Activated CD8-positive, alpha-beta T cell treated with anti-CD3 and anti-CD28 coated beads for 36 hours (primary cell): ENCODE measurements around the gene SLC5A5. TPM values are rescaled to one million over a fixed set of nuclear protein-coding genes. Genes with fewer than 3 reads are reported as not detected.

Experiments used
- ATAC-seq: fragments of 200-7000 bp; cut with Tn5 transposase; one replicate; pipeline ENCODE4 v1.10.0; 2021; ENCODE audit warnings: mild to moderate bottlenecking, moderate library complexity
- CTCF ChIA-PET: fragments of 350-600 bp; sonication (Branson Sonifier 250); formaldehyde crosslinking; loops from one replicate; lab custom pipeline; 2021; ENCODE audit warnings: antibody characterized with exemption; lab: Charles Lee
- POLR2A ChIA-PET: fragments of 350-600 bp; sonication (Branson Sonifier 250); formaldehyde crosslinking; loops from one replicate; lab custom pipeline; 2021; ENCODE audit warnings: antibody characterized with exemption; lab: Charles Lee
- DNase-seq: peaks from one replicate; pipeline ENCODE4 v3.0.0-alpha.2; 2020
- H3K27ac Mint-ChIP-seq: one replicate; pipeline ENCODE4 v1.8.0; 2021; ENCODE audit warnings: mild to moderate bottlenecking, mixed read lengths
- H3K27me3 Mint-ChIP-seq: one replicate; pipeline ENCODE4 v1.8.0; 2021; ENCODE audit warnings: mixed read lengths
- H3K36me3 Mint-ChIP-seq: one replicate; pipeline ENCODE4 v1.8.0; 2021; ENCODE audit warnings: low read depth, mixed read lengths
- H3K4me1 Mint-ChIP-seq: one replicate; pipeline ENCODE4 v1.8.0; 2021; ENCODE audit warnings: low read depth, mixed read lengths
- H3K4me3 Mint-ChIP-seq: one replicate; pipeline ENCODE4 v1.8.0; 2021; ENCODE audit warnings: mild to moderate bottlenecking, moderate library complexity, mixed read lengths
- H3K9me3 Mint-ChIP-seq: one replicate; pipeline ENCODE4 v1.8.0; 2021; ENCODE audit warnings: mixed read lengths
- intact Hi-C: fragments of 100-400 bp; cut with micrococcal nuclease; formaldehyde crosslinking; loops from one replicate; pipeline ENCODE4 v1.10.0; 2022
- total RNA-seq, 2 experiments: library from RNA; stranded (reverse); gene quantifications; one replicate each; pipeline ENCODE4 v1.2.3, GENCODE V29; 2021
- TF ChIP-seq, protein P1 (sequence below): fragments of 200-600 bp; IDR thresholded peaks from one replicate; pipeline ENCODE4 v1.8.0; 2022; ENCODE audit warnings: antibody characterized with exemption, mild to moderate bottlenecking

SLC5A5 gene
- total RNA-seq, 2 experiments from 2014 or later = 0.87 to 0.99 TPM

DNA sequence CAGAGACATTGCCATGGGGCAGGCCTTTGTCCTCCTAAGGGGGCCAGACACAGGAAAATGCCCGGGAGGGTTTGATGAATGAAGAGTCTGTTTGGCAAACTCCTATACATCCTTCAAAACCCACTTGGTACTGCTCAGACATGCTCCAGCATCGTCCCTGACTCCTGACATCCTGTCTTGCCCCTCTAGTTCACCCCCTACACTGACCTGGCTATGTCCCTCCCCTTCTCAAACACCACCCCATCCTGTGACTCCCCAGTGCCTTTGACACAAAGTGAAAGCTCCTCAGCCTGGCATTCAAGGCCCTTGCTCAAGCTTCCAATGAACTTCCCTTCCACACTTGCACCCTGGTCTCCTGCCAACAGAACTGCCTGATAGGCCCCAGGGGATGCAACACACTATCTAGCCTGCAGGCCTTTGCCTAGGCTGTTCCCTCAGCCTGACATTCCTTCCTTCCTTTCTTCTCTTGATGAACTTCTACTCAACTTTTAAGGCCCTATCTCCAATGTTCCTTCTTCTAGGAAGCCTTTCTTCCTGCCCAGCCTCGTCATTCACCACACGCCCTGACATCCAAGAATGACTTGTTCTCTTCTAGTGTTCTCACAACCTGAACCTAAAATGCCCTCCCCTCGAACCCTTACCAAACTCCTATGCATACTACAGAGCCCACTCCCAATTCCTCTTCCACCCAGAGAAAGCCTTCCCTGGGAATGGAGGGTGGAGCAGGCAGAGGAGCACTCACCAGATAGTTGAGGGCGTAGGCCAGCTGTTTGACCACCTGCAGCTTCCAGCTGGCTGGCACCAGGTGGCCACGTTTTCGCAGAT lies 36.4 kb upstream of the SLC5A5 start:
- DNase-seq = no peak
- ChIA-PET POLR2A (interaction anchor here (1.2 to 3.8 kb wide), 5 partner anchors 8 to 25 kb away, joined by 3 to 23 read pairs (median 9); partner anchors contain the start of gene JAK3), CTCF (interaction anchor here (1.3 kb wide), 1 partner anchor 12 kb away, joined by 3 read pairs; the partner anchor contains the start of gene JAK3)
- peaks cover 1% of the 10 kb centered on the region for H3K9me3 Mint-ChIP-seq
- H3K4me3 Mint-ChIP-seq = no peak overlapping the region
- H3K27ac Mint-ChIP-seq = peak overlapping the region; percentile 69
- H3K36me3 Mint-ChIP-seq = peaks cover 71% of the 10 kb centered on the region
- TF ChIP-seq, protein P1, sequence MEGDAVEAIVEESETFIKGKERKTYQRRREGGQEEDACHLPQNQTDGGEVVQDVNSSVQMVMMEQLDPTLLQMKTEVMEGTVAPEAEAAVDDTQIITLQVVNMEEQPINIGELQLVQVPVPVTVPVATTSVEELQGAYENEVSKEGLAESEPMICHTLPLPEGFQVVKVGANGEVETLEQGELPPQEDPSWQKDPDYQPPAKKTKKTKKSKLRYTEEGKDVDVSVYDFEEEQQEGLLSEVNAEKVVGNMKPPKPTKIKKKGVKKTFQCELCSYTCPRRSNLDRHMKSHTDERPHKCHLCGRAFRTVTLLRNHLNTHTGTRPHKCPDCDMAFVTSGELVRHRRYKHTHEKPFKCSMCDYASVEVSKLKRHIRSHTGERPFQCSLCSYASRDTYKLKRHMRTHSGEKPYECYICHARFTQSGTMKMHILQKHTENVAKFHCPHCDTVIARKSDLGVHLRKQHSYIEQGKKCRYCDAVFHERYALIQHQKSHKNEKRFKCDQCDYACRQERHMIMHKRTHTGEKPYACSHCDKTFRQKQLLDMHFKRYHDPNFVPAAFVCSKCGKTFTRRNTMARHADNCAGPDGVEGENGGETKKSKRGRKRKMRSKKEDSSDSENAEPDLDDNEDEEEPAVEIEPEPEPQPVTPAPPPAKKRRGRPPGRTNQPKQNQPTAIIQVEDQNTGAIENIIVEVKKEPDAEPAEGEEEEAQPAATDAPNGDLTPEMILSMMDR = no peak
- no peak for ATAC-seq
- no peaks in the 10 kb centered on the region for H3K27me3 Mint-ChIP-seq
- intact Hi-C loops = no loop called here
- peaks cover 16% of the 10 kb centered on the region for H3K4me1 Mint-ChIP-seq

DNA sequence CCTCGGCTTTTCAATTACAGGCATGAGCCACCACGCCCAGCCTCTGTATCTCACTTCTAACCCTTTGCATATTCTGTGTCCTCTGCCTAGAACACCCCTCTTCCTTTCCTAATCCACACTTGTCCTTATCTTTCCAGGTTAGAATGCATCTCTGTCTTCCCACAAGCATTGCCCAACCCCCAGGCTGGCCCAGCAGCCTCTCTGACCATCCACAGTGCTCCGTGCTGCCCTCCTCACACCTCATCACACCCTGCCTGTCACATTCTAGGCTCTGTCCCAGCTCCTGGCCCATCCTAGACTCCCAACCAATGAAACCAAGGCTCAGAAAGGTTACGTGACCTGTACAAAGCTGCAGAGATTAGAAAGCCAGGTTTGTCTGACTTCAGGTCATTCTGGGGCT lies 35.2 kb upstream of the SLC5A5 start:
- ChIA-PET CTCF (no interaction called here), POLR2A (interaction anchor here (1.0 to 2.7 kb wide), 3 partner anchors 11 to 23 kb away, joined by 3 to 10 read pairs (median 8); partner anchors contain the start of genes JAK3 and RPL18A)
- H3K27ac Mint-ChIP-seq = peak overlapping the region; percentile 0
- ATAC-seq (no peak), DNase-seq (no peak)
- no peak overlapping the region for H3K4me3 Mint-ChIP-seq
- H3K4me1 Mint-ChIP-seq = peaks cover 15% of the 10 kb centered on the region
- peaks cover 1% of the 10 kb centered on the region for H3K9me3 Mint-ChIP-seq
- intact Hi-C loops = no loop called here
- TF ChIP-seq, protein P1 = no peak
- H3K27me3 Mint-ChIP-seq = no peaks in the 10 kb centered on the region
- H3K36me3 Mint-ChIP-seq = peaks cover 71% of the 10 kb centered on the region

DNA sequence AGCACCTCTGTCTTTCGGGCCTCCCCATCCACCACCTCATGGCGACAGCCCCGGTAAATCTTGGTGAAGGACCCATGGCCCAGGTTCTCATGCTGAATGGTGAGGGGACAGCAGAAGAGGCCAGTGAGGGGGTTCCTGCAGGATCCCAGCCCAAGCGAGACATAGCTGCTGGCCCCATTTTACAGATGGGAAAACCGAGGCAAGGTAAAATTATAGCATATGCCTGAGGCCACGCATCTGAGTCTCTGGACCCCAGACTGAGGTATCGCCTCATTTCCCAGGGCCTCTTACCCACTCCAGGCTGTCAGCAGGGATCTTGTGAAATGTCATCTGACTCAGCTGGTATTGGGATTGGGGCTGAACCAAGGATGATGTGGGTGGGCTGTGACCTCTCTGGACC lies 33.8 kb upstream of the SLC5A5 start:
- Mint-ChIP-seq H3K9me3 (no peaks in the 10 kb centered on the region), H3K27ac (no peak overlapping the region), H3K4me1 (peaks cover 15% of the 10 kb centered on the region), H3K36me3 (peaks cover 67% of the 10 kb centered on the region), H3K27me3 (no peaks in the 10 kb centered on the region), H3K4me3 (no peak overlapping the region)
- intact Hi-C loops = no loop called here
- ATAC-seq (no peak), DNase-seq (no peak)
- TF ChIP-seq, protein P1 = no peak
- POLR2A ChIA-PET = interaction anchor here (1.7 to 2.7 kb wide), 3 partner anchors 10 to 22 kb away, joined by 4 to 10 read pairs (median 8); partner anchors contain the start of genes JAK3 and RPL18A
- CTCF ChIA-PET = interaction anchor here (0.7 kb wide), 1 partner anchor 21 kb away, joined by 3 read pairs; no protein-coding TSS in a partner anchor

DNA sequence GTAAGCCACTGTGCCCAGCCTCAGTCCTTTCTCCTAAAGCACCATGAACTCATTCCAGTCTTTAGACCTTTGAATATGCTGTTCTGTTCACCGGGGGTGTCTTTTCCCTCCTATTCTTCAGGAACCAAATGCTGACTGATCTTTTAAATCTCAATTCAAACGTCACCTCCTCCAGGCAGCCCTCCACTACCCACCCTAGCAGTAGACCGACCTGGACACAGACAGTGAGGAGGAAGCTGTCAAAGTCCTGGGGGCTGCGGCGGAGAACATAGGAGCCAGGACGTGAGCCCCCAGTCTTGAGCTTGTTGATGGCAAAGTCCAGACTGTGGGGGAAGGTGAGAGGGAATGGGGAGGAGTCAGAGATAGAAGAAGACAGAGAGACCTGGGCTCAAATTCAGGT lies 31.7 kb upstream of the SLC5A5 start:
- ChIA-PET CTCF (no interaction called here), POLR2A (interaction anchor here (1.1 to 1.3 kb wide), 5 partner anchors 9 to 21 kb away, joined by 3 to 7 read pairs (median 4); partner anchors contain the start of gene RPL18A)
- ATAC-seq (no peak), DNase-seq (no peak)
- Mint-ChIP-seq H3K4me1 (peaks cover 33% of the 10 kb centered on the region), H3K36me3 (peaks cover 78% of the 10 kb centered on the region), H3K4me3 (no peak overlapping the region), H3K27ac (peak overlapping the region; percentile 5), H3K27me3 (no peaks in the 10 kb centered on the region), H3K9me3 (no peaks in the 10 kb centered on the region)
- TF ChIP-seq, protein P1 = no peak
- intact Hi-C loops = no loop called here

DNA sequence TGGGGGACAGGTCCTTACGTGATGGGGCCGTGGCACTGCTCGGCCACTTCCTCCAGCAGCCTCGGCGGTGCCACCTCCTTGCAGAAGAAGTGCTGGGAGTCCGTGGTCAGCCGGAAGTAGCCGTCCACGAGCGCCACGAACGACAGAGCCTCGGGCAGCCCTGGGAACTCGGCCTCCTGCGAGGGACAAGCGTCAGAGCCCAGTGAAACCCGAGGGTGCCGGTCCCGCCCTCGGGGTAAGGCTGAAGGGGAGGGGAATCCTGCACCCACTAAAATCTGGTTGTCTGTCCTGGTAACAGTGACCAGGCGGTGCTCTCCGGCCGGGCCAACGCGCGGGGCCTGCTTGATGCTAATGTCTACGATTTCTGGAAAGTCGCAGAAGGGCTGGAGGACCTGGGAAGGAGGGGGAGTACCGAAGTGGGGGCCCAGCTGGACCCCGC lies 30.4 kb upstream of the SLC5A5 start:
- Mint-ChIP-seq H3K4me1 (peaks cover 40% of the 10 kb centered on the region), H3K27ac (no peak overlapping the region), H3K9me3 (no peaks in the 10 kb centered on the region), H3K4me3 (no peak overlapping the region), H3K36me3 (peaks cover 73% of the 10 kb centered on the region), H3K27me3 (no peaks in the 10 kb centered on the region)
- ATAC-seq (no peak), DNase-seq (no peak)
- ChIA-PET CTCF (no interaction called here), POLR2A (interaction anchor here (0.8 to 1.1 kb wide), 2 partner anchors 10 to 121 kb away, joined by 3 read pairs; no protein-coding TSS in a partner anchor)
- TF ChIP-seq, protein P1 = no peak
- intact Hi-C loops = no loop called here
